MCF 10A (cell line): ENCODE measurements around the gene TSR3. TPM values are rescaled to one million over a fixed set of nuclear protein-coding genes. Genes with fewer than 3 reads are reported as not detected.

Experiments used
- BruUV-seq: library from RNA; stranded (reverse); fragments of 400-500 nt; replicated peaks from 2 replicates; lab custom pipeline; 2021; lab: Mats Ljungman, UMichigan
- CTCF ChIA-PET: fragments of 300-600 bp; sonication (Branson Sonifier 250); formaldehyde crosslinking; extraction: SDS; loops from one replicate; lab custom pipeline; 2021; ENCODE audit warnings: antibody characterized with exemption, inconsistent platforms; lab: Yijun Ruan, JAX
- POLR2A ChIA-PET: fragments of 300-600, 350-650 bp; sonication (Branson Sonifier 250); formaldehyde crosslinking; extraction: SDS; loops from one replicate; lab custom pipeline; 2020; ENCODE audit warnings: antibody characterized with exemption, inconsistent platforms; lab: Yijun Ruan, JAX
- DNase-seq: peaks from one replicate; pipeline ENCODE4 v3.0.0-alpha.2; 2018; ENCODE audit not compliant: unreplicated experiment
- H3K27ac Mint-ChIP-seq: one replicate; pipeline ENCODE4 v1.8.0; 2022; ENCODE audit warnings: mild to moderate bottlenecking, low read depth, mixed read lengths; ENCODE audit not compliant: unreplicated experiment
- H3K27me3 Mint-ChIP-seq: one replicate; pipeline ENCODE4 v1.8.0; 2022; ENCODE audit warnings: mixed read lengths; ENCODE audit not compliant: insufficient read depth, unreplicated experiment
- H3K36me3 Mint-ChIP-seq: one replicate; pipeline ENCODE4 v1.8.0; 2022; ENCODE audit warnings: mild to moderate bottlenecking, moderate library complexity, mixed read lengths; ENCODE audit not compliant: insufficient read depth, unreplicated experiment
- H3K4me1 Mint-ChIP-seq: one replicate; pipeline ENCODE4 v1.8.0; 2022; ENCODE audit warnings: mixed read lengths; ENCODE audit not compliant: insufficient read depth, unreplicated experiment
- H3K4me3 Mint-ChIP-seq: one replicate; pipeline ENCODE4 v1.8.0; 2022; ENCODE audit warnings: mild to moderate bottlenecking, moderate library complexity, mixed read lengths; ENCODE audit not compliant: unreplicated experiment
- H3K9me3 Mint-ChIP-seq: one replicate; pipeline ENCODE4 v1.8.0; 2022; ENCODE audit warnings: mixed read lengths; ENCODE audit not compliant: unreplicated experiment
- intact Hi-C: fragments of 100-400 bp; cut with micrococcal nuclease; formaldehyde crosslinking; loops from 2 replicates; pipeline ENCODE4 v1.14.1; 2022
- total RNA-seq: library from RNA; stranded (reverse); gene quantifications from 2 replicates; pipeline ENCODE4 v1.2.3, GENCODE V29; 2022
- TF ChIP-seq, protein P1 (sequence below): fragments of 200-600 bp; IDR thresholded peaks from one replicate; pipeline ENCODE4 v1.8.0; 2022; ENCODE audit warnings: antibody characterized with exemption, mild to moderate bottlenecking; ENCODE audit not compliant: unreplicated experiment

TSR3 gene
- total RNA-seq, 1 experiment from 2014 or later = 49.6 TPM

- intact Hi-C loops = no loop called here
- no peak overlapping the region for H3K4me3 Mint-ChIP-seq
- no peak overlapping the region for H3K27ac Mint-ChIP-seq
- BruUV-seq = no TSS peak
- no peak for DNase-seq
- ChIA-PET POLR2A (no interaction called here), CTCF (interaction anchor here (0.6 kb wide), 1 partner anchor 94 kb away, joined by 3 read pairs; no protein-coding TSS in a partner anchor)
- H3K4me1 Mint-ChIP-seq = peaks cover 13% of the 10 kb centered on the region
- TF ChIP-seq, protein P1, sequence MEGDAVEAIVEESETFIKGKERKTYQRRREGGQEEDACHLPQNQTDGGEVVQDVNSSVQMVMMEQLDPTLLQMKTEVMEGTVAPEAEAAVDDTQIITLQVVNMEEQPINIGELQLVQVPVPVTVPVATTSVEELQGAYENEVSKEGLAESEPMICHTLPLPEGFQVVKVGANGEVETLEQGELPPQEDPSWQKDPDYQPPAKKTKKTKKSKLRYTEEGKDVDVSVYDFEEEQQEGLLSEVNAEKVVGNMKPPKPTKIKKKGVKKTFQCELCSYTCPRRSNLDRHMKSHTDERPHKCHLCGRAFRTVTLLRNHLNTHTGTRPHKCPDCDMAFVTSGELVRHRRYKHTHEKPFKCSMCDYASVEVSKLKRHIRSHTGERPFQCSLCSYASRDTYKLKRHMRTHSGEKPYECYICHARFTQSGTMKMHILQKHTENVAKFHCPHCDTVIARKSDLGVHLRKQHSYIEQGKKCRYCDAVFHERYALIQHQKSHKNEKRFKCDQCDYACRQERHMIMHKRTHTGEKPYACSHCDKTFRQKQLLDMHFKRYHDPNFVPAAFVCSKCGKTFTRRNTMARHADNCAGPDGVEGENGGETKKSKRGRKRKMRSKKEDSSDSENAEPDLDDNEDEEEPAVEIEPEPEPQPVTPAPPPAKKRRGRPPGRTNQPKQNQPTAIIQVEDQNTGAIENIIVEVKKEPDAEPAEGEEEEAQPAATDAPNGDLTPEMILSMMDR = no peak
- H3K36me3 Mint-ChIP-seq = peaks cover 48% of the 10 kb centered on the region
- no peaks in the 10 kb centered on the region for H3K27me3 Mint-ChIP-seq
- no peaks in the 10 kb centered on the region for H3K9me3 Mint-ChIP-seq
Observed at GRCh38 chr16:1313721-1314369, 37.8 kb downstream of the TSR3 start.

- DNase-seq = no peak
- CTCF ChIA-PET = interaction anchor here (0.6 kb wide), 1 partner anchor 95 kb away, joined by 3 read pairs; no protein-coding TSS in a partner anchor
Observed at GRCh38 chr16:1312903-1313302, 38.8 kb downstream of the TSR3 start.

GRCh38 chr16:1312467-1312816 lies 39.2 kb downstream of the TSR3 start:
- DNase-seq = no peak
- H3K4me3 Mint-ChIP-seq = peak overlapping the region; percentile 96
- peaks cover 34% of the 10 kb centered on the region for H3K36me3 Mint-ChIP-seq
- no peaks in the 10 kb centered on the region for H3K9me3 Mint-ChIP-seq
- ChIA-PET POLR2A (interaction anchor here (1.4 kb wide), 1 partner anchor 16 kb away, joined by 4 read pairs; no protein-coding TSS in a partner anchor), CTCF (no interaction called here)
- peaks cover 13% of the 10 kb centered on the region for H3K4me1 Mint-ChIP-seq
- no peaks in the 10 kb centered on the region for H3K27me3 Mint-ChIP-seq
- no peak overlapping the region for H3K27ac Mint-ChIP-seq
- intact Hi-C loops = no loop called here
- TF ChIP-seq, protein P1 = no peak
- BruUV-seq = no TSS peak

More at GRCh38 chr16:1312903-1313302, 38.8 kb downstream of the TSR3 start:
- peaks cover 13% of the 10 kb centered on the region for H3K4me1 Mint-ChIP-seq
- no peak overlapping the region for H3K4me3 Mint-ChIP-seq
- no peaks in the 10 kb centered on the region for H3K9me3 Mint-ChIP-seq
- H3K36me3 Mint-ChIP-seq = peaks cover 39% of the 10 kb centered on the region
- TF ChIP-seq, protein P1 = no peak
- BruUV-seq = no TSS peak
- POLR2A ChIA-PET = no interaction called here
- no peak overlapping the region for H3K27ac Mint-ChIP-seq
- no peaks in the 10 kb centered on the region for H3K27me3 Mint-ChIP-seq
- intact Hi-C loops = no loop called here

GRCh38 chr16:1311738-1312466 lies 39.8 kb downstream of the TSR3 start:
- Mint-ChIP-seq H3K9me3 (no peaks in the 10 kb centered on the region), H3K27ac (peak overlapping the region; percentile 95), H3K36me3 (peaks cover 29% of the 10 kb centered on the region), H3K4me3 (peak overlapping the region; percentile 96), H3K4me1 (peaks cover 13% of the 10 kb centered on the region), H3K27me3 (no peaks in the 10 kb centered on the region)
- CTCF ChIA-PET = no interaction called here
- TF ChIP-seq, protein P1 = no peak
- no TSS peak for BruUV-seq
- POLR2A ChIA-PET = interaction anchor here (1.1 to 1.4 kb wide), 2 partner anchors 15 to 30 kb away, joined by 3 to 4 read pairs; no protein-coding TSS in a partner anchor
- DNase-seq = no peak
- intact Hi-C loops = no loop called here
